ENCODE data around the gene URGCP. TPM values are rescaled to one million over a fixed set of nuclear protein-coding genes. Genes with fewer than 3 reads are reported as not detected.

Gene URGCP
- total and polyA plus RNA-seq, 10 of the 15 experiments (the other 5 are each of a cell fraction or from before 2014, with no cell fraction given), result 2.0 to 29.7 (median 17.5) TPM

DNA sequence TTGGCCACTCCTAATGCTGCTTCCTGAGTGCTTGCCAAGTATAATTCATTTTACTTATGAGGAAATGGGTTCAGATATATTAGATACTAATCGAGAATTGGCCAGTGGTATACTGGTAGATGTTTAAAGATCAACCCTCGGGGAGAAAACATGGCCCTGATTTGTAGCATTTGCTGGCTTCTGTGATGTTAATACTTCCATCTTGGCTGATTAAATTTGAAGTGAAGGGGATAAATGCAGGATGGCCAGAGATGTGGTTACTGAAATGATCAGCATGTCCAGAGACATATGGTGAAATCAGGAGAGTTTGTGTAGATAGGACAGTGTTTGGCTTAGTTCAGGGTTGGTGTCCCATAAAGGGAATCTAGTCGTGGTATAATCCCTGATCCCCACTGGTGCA is 31.0 kb upstream of the URGCP start:
- WGBS (ENCODE audit: insufficient coverage, insufficient replicate concordance, low lambda C conversion rate, missing lambda C conversion rate), result 67% methylated on average over 3 of the region's 3 CpGs

More for the DNA sequence above, 31.0 kb upstream of the URGCP start:
- no peak overlapping the region for H3K4me2 ChIP-seq (ENCODE audit: control insufficient read depth, insufficient read depth)
- no peak overlapping the region for H2AFZ ChIP-seq (ENCODE audit: control insufficient read depth, low read depth, low read length)
- no peaks in the 10 kb centered on the region for H3K36me3 ChIP-seq (ENCODE audit: control insufficient read depth in 2 of 2, insufficient read depth in 2 of 2, low read length in 1 of 2)
- RAD21 ChIA-PET (ENCODE audit: unreplicated experiment), result no interaction called here
- intact Hi-C loops (cut with micrococcal nuclease; ENCODE audit: unreplicated experiment) (no loop called here), in situ Hi-C loops (cut with MboI) (no loop called here)
- H3K4me3 ChIP-seq, result no peak overlapping the region
- FAIRE-seq (no peak), ATAC-seq (no peak), DNase-seq (ENCODE audit: low read depth, low spot score) (no peak)
- H3K9me3 ChIP-seq (replicated peaks; ENCODE audit: control insufficient read depth, insufficient read depth, low read length), result no peaks in the 10 kb centered on the region
- no peaks in the 10 kb centered on the region for H3K79me2 ChIP-seq (ENCODE audit: control insufficient read depth, insufficient read depth, low read length)
- no peak overlapping the region for H3K27ac ChIP-seq (ENCODE audit: control insufficient read depth, insufficient read depth)
- H3K27me3 ChIP-seq (replicated peaks in 1 of 2; ENCODE audit: control insufficient read depth in 2 of 2, insufficient read depth in 2 of 2, low read length in 1 of 2), result no peaks in the 10 kb centered on the region
- no TSS peak for BruUV-seq (replicated peaks)
- no peaks in the 10 kb centered on the region for H3K4me1 ChIP-seq (ENCODE audit: control insufficient read depth, insufficient read depth, low read length)
- TF ChIP-seq, protein P1, sequence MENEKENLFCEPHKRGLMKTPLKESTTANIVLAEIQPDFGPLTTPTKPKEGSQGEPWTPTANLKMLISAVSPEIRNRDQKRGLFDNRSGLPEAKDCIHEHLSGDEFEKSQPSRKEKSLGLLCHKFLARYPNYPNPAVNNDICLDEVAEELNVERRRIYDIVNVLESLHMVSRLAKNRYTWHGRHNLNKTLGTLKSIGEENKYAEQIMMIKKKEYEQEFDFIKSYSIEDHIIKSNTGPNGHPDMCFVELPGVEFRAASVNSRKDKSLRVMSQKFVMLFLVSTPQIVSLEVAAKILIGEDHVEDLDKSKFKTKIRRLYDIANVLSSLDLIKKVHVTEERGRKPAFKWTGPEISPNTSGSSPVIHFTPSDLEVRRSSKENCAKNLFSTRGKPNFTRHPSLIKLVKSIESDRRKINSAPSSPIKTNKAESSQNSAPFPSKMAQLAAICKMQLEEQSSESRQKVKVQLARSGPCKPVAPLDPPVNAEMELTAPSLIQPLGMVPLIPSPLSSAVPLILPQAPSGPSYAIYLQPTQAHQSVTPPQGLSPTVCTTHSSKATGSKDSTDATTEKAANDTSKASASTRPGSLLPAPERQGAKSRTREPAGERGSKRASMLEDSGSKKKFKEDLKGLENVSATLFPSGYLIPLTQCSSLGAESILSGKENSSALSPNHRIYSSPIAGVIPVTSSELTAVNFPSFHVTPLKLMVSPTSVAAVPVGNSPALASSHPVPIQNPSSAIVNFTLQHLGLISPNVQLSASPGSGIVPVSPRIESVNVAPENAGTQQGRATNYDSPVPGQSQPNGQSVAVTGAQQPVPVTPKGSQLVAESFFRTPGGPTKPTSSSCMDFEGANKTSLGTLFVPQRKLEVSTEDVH (IDR thresholded peaks at IDR 0.05; ENCODE audit: low read depth, partially characterized antibody), result no peak
- TF ChIP-seq NFYA (IDR thresholded peaks at IDR 0.05; ENCODE audit: borderline replicate concordance, low read depth, low read length) (no peak), YBX1 (IDR thresholded peaks at IDR 0.05) (no peak), RBBP5 (conservative IDR thresholded peaks at IDR 0.05) (no peak), NFXL1 (IDR thresholded peaks at IDR 0.05; ENCODE audit: borderline replicate concordance) (no peak), MTA3 (IDR thresholded peaks at IDR 0.05; ENCODE audit: borderline replicate concordance, low read length) (no peak), TCF3 (IDR thresholded peaks at IDR 0.05; ENCODE audit: borderline replicate concordance, insufficient read depth, low read depth, low read length) (no peak), RCOR1 (conservative IDR thresholded peaks at IDR 0.05; ENCODE audit: low read depth, low read length) (no peak), GABPA (IDR thresholded peaks at IDR 0.05; ENCODE audit: low read depth) (no peak), ATF7 (IDR thresholded peaks at IDR 0.05; ENCODE audit: low read depth) (no peak)
- TF ChIP-seq, protein P2, sequence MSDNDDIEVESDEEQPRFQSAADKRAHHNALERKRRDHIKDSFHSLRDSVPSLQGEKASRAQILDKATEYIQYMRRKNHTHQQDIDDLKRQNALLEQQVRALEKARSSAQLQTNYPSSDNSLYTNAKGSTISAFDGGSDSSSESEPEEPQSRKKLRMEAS (IDR thresholded peaks at IDR 0.05; ENCODE audit: low read depth, low read length), result no peak
- TF ChIP-seq, protein P3, sequence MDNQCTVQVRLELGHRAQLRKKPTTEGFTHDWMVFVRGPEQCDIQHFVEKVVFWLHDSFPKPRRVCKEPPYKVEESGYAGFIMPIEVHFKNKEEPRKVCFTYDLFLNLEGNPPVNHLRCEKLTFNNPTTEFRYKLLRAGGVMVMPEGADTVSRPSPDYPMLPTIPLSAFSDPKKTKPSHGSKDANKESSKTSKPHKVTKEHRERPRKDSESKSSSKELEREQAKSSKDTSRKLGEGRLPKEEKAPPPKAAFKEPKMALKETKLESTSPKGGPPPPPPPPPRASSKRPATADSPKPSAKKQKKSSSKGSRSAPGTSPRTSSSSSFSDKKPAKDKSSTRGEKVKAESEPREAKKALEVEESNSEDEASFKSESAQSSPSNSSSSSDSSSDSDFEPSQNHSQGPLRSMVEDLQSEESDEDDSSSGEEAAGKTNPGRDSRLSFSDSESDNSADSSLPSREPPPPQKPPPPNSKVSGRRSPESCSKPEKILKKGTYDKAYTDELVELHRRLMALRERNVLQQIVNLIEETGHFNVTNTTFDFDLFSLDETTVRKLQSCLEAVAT (IDR thresholded peaks at IDR 0.05), result no peak
- no peak overlapping the region for H3K9ac ChIP-seq (ENCODE audit: control insufficient read depth, insufficient read depth, low read length)
- SMC1A ChIA-PET (ENCODE audit: uncharacterized antibody, unreplicated experiment), result no interaction called here
- H4K20me1 ChIP-seq (ENCODE audit: control insufficient read depth, insufficient read depth), result no peaks in the 10 kb centered on the region
- POLR2A ChIA-PET, result no interaction called here
- CTCF ChIA-PET, result no interaction called here
